Calu3 (cell line): Measurements from ENCODE around the gene SLC24A1. TPM values are rescaled to one million over a fixed set of nuclear protein-coding genes. Genes with fewer than 3 reads are reported as not detected.

Experiments
- BruUV-seq: library from RNA; stranded (reverse); fragments of 400-500 nt; replicated peaks from 2 replicates; lab custom pipeline; 2021; lab: Mats Ljungman, UMichigan
- CTCF ChIA-PET: fragments of 300-600 bp; sonication (Branson Sonifier 250); formaldehyde crosslinking; loops from one replicate; lab custom pipeline; 2022; ENCODE audit warnings: antibody characterized with exemption; lab: Charles Lee
- DNase-seq: peaks from one replicate; pipeline ENCODE4 v3.0.0; 2022
- H3K27ac Mint-ChIP-seq: one replicate; pipeline ENCODE4 v1.8.0; 2022; ENCODE audit warnings: mixed read lengths; ENCODE audit not compliant: unreplicated experiment
- H3K27me3 Mint-ChIP-seq: one replicate; pipeline ENCODE4 v1.8.0; 2022; ENCODE audit warnings: mixed read lengths; ENCODE audit not compliant: unreplicated experiment
- H3K36me3 Mint-ChIP-seq: one replicate; pipeline ENCODE4 v1.8.0; 2022; ENCODE audit warnings: mild to moderate bottlenecking, moderate library complexity, mixed read lengths; ENCODE audit not compliant: insufficient read depth, unreplicated experiment
- H3K4me1 Mint-ChIP-seq: one replicate; pipeline ENCODE4 v1.8.0; 2022; ENCODE audit warnings: mild to moderate bottlenecking, low read depth, mixed read lengths; ENCODE audit not compliant: unreplicated experiment
- H3K4me3 Mint-ChIP-seq: one replicate; pipeline ENCODE4 v1.8.0; 2022; ENCODE audit warnings: mild to moderate bottlenecking, low read depth, moderate library complexity, mixed read lengths; ENCODE audit not compliant: unreplicated experiment
- H3K9me3 Mint-ChIP-seq: one replicate; pipeline ENCODE4 v1.8.0; 2022; ENCODE audit warnings: low read depth, mixed read lengths; ENCODE audit not compliant: unreplicated experiment
- CTCF ChIP-seq: fragments of 200-600 bp; IDR thresholded peaks from one replicate; pipeline ENCODE4 v1.8.0; 2022; ENCODE audit warnings: antibody characterized with exemption; ENCODE audit not compliant: unreplicated experiment
- intact Hi-C: fragments of 100-400 bp; cut with micrococcal nuclease; formaldehyde crosslinking; loops from one replicate; pipeline ENCODE4 v1.10.0; 2022; ENCODE audit not compliant: unreplicated experiment
- total RNA-seq: library from RNA; stranded (reverse); gene quantifications from 2 replicates; pipeline ENCODE4 v1.2.3, GENCODE V29; 2022

Gene SLC24A1
- total RNA-seq, 1 experiment from 2014 or later, result 9.0 TPM

DNA sequence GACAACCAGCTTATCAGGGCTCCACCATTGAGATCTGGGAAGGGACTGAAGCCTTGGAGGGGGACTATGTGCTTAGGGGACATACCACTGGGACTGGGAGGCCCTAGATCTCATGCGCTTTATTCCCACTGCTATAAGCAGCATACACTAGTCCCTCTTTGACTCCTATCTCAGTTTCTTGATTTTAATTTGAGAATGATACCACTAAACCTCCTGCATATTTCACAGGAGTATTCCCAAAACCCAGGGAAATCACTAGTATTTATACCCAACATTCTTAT is 29.2 kb downstream of the SLC24A1 start:
- no peak for TF ChIP-seq CTCF
- BruUV-seq, result no TSS peak
- intact Hi-C loops, result no loop called here
- Mint-ChIP-seq H3K27ac (no peak overlapping the region), H3K4me3 (no peak overlapping the region), H3K9me3 (no peaks in the 10 kb centered on the region), H3K36me3 (peaks cover 10% of the 10 kb centered on the region), H3K4me1 (peaks cover 22% of the 10 kb centered on the region), H3K27me3 (no peaks in the 10 kb centered on the region)
- CTCF ChIA-PET, result interaction anchor here (3.3 kb wide), 1 partner anchor 12 kb away, joined by 9 read pairs; no protein-coding TSS in a partner anchor
- no peak for DNase-seq

DNA sequence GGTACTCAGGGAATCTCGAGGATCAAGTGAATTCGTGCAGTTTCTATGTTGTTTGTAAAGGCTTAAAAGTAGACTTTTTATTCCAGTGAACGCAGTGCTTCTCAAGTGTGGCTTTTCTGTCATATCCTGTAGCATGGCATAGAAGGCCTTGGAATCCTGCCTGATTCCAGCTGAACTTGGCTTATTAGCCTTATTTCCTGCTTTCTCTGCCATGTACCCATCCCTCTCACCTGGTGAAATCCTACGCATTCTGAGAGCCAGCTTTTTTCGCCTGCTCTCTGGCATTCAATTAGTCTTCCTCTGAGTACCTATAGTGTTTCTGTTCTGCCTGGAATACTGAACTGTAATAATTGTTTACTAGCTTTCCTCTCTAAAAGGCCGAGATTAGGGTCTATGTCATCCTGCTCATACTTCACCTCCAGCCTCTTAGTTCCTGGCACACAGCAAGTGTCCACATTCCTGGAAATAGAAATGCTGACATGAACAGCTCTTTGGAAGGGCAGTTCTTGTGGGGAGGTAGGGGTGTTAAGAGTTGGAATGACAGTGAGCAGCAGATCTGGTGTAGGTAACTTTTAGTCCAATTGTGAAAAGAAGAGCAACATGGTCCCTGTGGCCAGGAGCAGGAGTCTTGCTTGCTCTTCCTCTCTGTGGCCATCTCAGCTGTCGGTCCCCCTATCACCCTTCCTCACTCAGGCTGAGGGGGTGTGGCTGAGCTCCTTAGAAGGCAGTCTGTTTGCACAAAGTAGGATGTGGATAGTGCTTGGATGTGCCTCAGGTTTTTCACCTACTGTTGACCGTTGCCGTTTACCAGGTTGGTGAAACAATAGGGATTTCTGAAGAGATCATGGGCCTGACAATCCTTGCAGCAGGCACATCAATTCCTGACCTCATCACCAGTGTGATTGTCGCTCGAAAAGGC is 30.4 kb downstream of the SLC24A1 start:
- no peak for TF ChIP-seq CTCF
- CTCF ChIA-PET, result interaction anchor here (3.3 kb wide), 1 partner anchor 13 kb away, joined by 9 read pairs; no protein-coding TSS in a partner anchor
- Mint-ChIP-seq H3K4me1 (peaks cover 22% of the 10 kb centered on the region), H3K27me3 (no peaks in the 10 kb centered on the region), H3K9me3 (no peaks in the 10 kb centered on the region), H3K4me3 (no peak overlapping the region), H3K27ac (no peak overlapping the region), H3K36me3 (peaks cover 14% of the 10 kb centered on the region)
- BruUV-seq, result no TSS peak
- intact Hi-C loops, result no loop called here
- no peak for DNase-seq

- CTCF ChIA-PET, result interaction anchor here (1.0 kb wide), 1 partner anchor 216 kb away, joined by 3 read pairs; the partner anchor contains the start of gene RAB11A
- Mint-ChIP-seq H3K9me3 (no peaks in the 10 kb centered on the region), H3K4me3 (no peak overlapping the region), H3K36me3 (peaks cover 14% of the 10 kb centered on the region), H3K27me3 (no peaks in the 10 kb centered on the region), H3K4me1 (peaks cover 22% of the 10 kb centered on the region), H3K27ac (no peak overlapping the region)
- DNase-seq, result no peak
- no TSS peak for BruUV-seq
- no peak for TF ChIP-seq CTCF
- intact Hi-C loops, result no loop called here
These were observed 31.6 kb downstream of the SLC24A1 start for GRCh38 chr15:65653341-65653740.

DNA sequence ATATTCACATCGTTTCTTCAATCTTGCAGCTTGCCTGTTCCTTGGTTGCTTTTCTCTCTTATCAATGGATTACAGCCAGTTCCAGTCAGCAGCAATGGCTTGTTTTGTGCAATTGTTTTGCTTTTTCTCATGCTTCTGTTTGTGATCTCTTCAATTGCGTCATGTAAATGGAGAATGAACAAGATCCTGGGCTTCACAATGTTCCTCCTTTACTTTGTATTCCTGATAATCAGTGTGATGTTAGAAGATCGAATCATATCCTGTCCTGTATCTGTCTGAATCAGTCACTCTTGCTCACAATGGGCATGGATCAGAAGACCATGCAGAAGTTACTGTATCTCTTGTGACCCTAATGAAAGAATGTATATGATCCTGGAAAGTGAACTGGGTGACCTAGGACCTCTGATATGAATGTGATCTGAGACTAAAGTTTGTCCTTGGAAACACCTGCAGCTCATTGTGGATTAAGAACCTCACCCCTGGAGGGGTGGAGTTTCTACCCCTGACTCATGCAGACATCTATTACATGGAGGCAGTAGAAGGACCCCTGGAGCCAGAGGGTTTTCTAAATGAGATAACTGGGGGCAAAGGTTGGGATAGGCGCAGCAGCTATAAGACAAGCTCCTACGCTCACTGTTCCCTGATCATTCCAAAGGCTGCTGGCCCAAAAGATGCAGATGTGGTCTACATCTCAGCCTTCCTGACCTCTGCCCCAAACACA is 32.2 kb downstream of the SLC24A1 start:
- Mint-ChIP-seq H3K27ac (no peak overlapping the region), H3K9me3 (no peaks in the 10 kb centered on the region), H3K4me3 (no peak overlapping the region), H3K27me3 (no peaks in the 10 kb centered on the region), H3K36me3 (peaks cover 14% of the 10 kb centered on the region), H3K4me1 (peaks cover 22% of the 10 kb centered on the region)
- intact Hi-C loops, result no loop called here
- no TSS peak for BruUV-seq
- CTCF ChIA-PET, result interaction anchor here (1.0 kb wide), 1 partner anchor 215 kb away, joined by 3 read pairs; the partner anchor contains the start of gene RAB11A
- TF ChIP-seq CTCF, result no peak
- no peak for DNase-seq
